ENCODE data around the gene ZHX3. TPM values are rescaled to one million over a fixed set of nuclear protein-coding genes. Genes with fewer than 3 reads are reported as not detected.

ZHX3 gene
- total and polyA plus RNA-seq, 9 of the 15 experiments (the other 6 are each of a cell fraction or from before 2014, with no cell fraction given), result 0.80 to 14.6 (median 4.9) TPM

DNA sequence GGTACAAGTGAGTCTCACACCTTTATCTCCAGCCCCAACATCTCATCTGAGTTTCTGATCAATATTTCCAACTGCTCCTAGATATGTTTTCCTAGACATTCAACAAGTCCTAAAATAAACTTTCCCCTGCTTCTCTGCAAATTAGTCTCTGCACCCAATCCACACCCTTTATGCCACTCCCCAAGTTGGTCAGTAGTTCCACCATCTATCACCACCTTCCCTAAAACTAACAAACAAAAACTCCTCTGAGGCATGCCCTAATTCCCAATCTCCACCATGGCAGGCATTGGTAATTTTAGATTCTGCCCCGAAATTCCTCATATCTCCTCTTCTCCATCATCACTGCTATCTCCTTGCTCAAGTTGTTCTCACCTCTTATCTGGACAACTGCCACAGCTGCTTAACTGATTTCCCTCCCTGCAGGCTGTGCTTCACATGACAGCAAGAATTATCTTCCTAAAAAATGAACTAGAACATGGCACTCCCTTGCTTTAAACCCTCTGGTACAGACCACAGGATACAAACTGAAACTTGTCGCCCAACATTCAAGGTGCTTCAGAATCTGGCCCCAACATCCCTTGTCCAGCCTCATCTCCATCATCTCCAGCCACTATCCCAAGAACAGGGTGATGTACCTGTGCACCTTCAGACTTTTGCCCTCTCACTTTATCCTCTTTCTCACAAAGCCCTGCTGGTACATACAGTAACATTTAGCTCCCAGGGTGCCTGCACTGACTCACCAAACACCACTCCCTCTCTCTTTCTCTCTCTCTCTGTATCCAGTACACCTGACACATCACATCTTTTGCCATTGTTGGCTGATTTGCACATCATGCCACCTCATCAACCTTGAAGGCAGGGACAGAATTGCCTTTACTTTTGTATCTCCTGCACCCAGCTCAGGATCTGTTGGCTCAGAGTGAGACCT is 55.5 kb downstream of the ZHX3 start (continued):
- TF ChIP-seq, protein P1, sequence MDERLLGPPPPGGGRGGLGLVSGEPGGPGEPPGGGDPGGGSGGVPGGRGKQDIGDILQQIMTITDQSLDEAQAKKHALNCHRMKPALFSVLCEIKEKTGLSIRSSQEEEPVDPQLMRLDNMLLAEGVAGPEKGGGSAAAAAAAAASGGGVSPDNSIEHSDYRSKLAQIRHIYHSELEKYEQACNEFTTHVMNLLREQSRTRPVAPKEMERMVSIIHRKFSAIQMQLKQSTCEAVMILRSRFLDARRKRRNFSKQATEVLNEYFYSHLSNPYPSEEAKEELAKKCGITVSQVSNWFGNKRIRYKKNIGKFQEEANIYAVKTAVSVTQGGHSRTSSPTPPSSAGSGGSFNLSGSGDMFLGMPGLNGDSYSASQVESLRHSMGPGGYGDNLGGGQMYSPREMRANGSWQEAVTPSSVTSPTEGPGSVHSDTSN (CRISPR knock-in tag; IDR thresholded peaks at IDR 0.05; ENCODE audit: low read depth), result no peak
- TF ChIP-seq, protein P1 (tag; conservative IDR thresholded peaks at IDR 0.05; ENCODE audit: low read depth), result peak; percentile 88
- TF ChIP-seq ZSCAN32 (CRISPR knock-in tag; IDR thresholded peaks at IDR 0.05) (no peak), WHSC1 (IDR thresholded peaks at IDR 0.05; ENCODE audit: low read length) (no peak), CBFA2T3 (IDR thresholded peaks at IDR 0.05) (peak; percentile 95), FOXA1 (IDR thresholded peaks at IDR 0.05; ENCODE audit: borderline replicate concordance) (no peak), TFAM (CRISPR knock-in tag; conservative IDR thresholded peaks at IDR 0.05) (no peak), ZNF586 (CRISPR knock-in tag; conservative IDR thresholded peaks at IDR 0.05) (no peak), GATA2 (CRISPR knock-in tag; IDR thresholded peaks at IDR 0.05) (peak; percentile 68), COPS2 (conservative IDR thresholded peaks at IDR 0.05) (no peak), MAZ (CRISPR knock-in tag; conservative IDR thresholded peaks at IDR 0.05 in 1 of 2, IDR thresholded peaks at IDR 0.05 in 1 of 2) (0 out of 4 replicates have a peak, but pooled peaks of 1 of the 2 experiments have one; percentile 47), SMAD2 (IDR thresholded peaks at IDR 0.05; ENCODE audit: low read depth, low read length) (no peak), RBBP5 (IDR thresholded peaks at IDR 0.05; ENCODE audit: borderline replicate concordance, insufficient read depth, low read length, poor library complexity, severe bottlenecking) (no peak), SRSF3 (IDR thresholded peaks at IDR 0.05; ENCODE audit: insufficient read depth, low read length) (no peak), POLR2B (IDR thresholded peaks at IDR 0.05; ENCODE audit: low read depth, partially characterized antibody) (no peak), HNRNPL (IDR thresholded peaks at IDR 0.05; ENCODE audit: low read depth, low read length) (no peak), KAT7 (CRISPR knock-in tag; IDR thresholded peaks at IDR 0.05; ENCODE audit: borderline replicate concordance) (no peak)
- TF ChIP-seq, protein P2, sequence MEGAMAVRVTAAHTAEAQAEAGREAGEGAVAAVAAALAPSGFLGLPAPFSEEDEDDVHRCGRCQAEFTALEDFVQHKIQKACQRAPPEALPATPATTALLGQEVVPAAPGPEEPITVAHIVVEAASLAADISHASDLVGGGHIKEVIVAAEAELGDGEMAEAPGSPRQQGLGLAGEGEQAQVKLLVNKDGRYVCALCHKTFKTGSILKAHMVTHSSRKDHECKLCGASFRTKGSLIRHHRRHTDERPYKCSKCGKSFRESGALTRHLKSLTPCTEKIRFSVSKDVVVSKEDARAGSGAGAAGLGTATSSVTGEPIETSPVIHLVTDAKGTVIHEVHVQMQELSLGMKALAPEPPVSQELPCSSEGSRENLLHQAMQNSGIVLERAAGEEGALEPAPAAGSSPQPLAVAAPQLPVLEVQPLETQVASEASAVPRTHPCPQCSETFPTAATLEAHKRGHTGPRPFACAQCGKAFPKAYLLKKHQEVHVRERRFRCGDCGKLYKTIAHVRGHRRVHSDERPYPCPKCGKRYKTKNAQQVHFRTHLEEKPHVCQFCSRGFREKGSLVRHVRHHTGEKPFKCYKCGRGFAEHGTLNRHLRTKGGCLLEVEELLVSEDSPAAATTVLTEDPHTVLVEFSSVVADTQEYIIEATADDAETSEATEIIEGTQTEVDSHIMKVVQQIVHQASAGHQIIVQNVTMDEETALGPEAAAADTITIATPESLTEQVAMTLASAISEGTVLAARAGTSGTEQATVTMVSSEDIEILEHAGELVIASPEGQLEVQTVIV (CRISPR knock-in tag; IDR thresholded peaks at IDR 0.05; ENCODE audit: borderline replicate concordance), result no peak
- TF ChIP-seq, protein P3, sequence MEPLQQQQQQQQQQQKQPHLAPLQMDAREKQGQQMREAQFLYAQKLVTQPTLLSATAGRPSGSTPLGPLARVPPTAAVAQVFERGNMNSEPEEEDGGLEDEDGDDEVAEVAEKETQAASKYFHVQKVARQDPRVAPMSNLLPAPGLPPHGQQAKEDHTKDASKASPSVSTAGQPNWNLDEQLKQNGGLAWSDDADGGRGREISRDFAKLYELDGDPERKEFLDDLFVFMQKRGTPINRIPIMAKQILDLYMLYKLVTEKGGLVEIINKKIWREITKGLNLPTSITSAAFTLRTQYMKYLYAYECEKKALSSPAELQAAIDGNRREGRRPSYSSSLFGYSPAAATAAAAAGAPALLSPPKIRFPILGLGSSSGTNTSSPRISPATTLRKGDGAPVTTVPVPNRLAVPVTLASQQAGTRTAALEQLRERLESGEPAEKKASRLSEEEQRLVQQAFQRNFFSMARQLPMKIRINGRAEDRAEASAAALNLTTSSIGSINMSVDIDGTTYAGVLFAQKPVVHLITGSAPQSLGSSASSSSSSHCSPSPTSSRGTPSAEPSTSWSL (CRISPR knock-in tag; IDR thresholded peaks at IDR 0.05; ENCODE audit: borderline replicate concordance), result no peak
